Measurements from ENCODE around the gene PHF12.

Gene PHF12

GRCh38 chr17:28951428-28951990 lies at the start of gene PHF12:
TSS of gene PHF12 (minus strand) at chr17:28951518. CDS start at chr17:28950960, 558 bp downstream.
- DNase-seq, result peak; percentile 99

- no peak for DNase-seq
Measured at GRCh38 chr17:29000973-29001372, 49.7 kb upstream of the PHF12 start.

GRCh38 chr17:28999206-28999605 lies 47.9 kb upstream of the PHF12 start:
- no peak for DNase-seq

GRCh38 chr17:28997806-28998205 lies 46.5 kb upstream of the PHF12 start:
- DNase-seq, result no peak

GRCh38 chr17:28996554-28997096 lies 45.3 kb upstream of the PHF12 start:
- no peak for DNase-seq

GRCh38 chr17:28993645-28994426 lies 42.5 kb upstream of the PHF12 start:
- DNase-seq, result no peak

GRCh38 chr17:28992625-28993600 lies 41.6 kb upstream of the PHF12 start:
- no peak for DNase-seq

- DNase-seq, result no peak
Measured at GRCh38 chr17:28992185-28992584, 40.9 kb upstream of the PHF12 start.

- no peak for DNase-seq
Measured at GRCh38 chr17:28991779-28992178, 40.5 kb upstream of the PHF12 start.

- no peak for DNase-seq
Measured at GRCh38 chr17:28989028-28989427, 37.7 kb upstream of the PHF12 start.

- DNase-seq, result no peak
Measured at GRCh38 chr17:28988475-28988874, 37.2 kb upstream of the PHF12 start.

GRCh38 chr17:28986714-28987655 lies 35.7 kb upstream of the PHF12 start:
- DNase-seq, result no peak

GRCh38 chr17:28985950-28986713 lies 34.8 kb upstream of the PHF12 start:
- DNase-seq, result peak; percentile 69

GRCh38 chr17:28983286-28984230 lies 32.2 kb upstream of the PHF12 start:
- DNase-seq, result no peak

GRCh38 chr17:28982131-28982793 lies 30.9 kb upstream of the PHF12 start:
- no peak for DNase-seq

- DNase-seq, result no peak
Measured at GRCh38 chr17:28978356-28978964, 27.1 kb upstream of the PHF12 start.

- DNase-seq, result no peak
Measured at GRCh38 chr17:28977659-28978355, 26.5 kb upstream of the PHF12 start.

GRCh38 chr17:28975646-28976045 lies 24.3 kb upstream of the PHF12 start:
- no peak for DNase-seq
